HEK293 (cell line): ENCODE data around the gene GBP7.

ENCODE experiments used
- CTCF ChIA-PET: fragments of 350-600 bp; formaldehyde crosslinking; extraction: SDS; loops from one replicate; lab custom pipeline; 2021; ENCODE audit warnings: antibody characterized with exemption; lab: Yijun Ruan, JAX
- POLR2A ChIA-PET: fragments of 300-600 bp; formaldehyde crosslinking; extraction: SDS; loops from one replicate; lab custom pipeline; 2020; ENCODE audit warnings: antibody characterized with exemption, inconsistent platforms; lab: Yijun Ruan, JAX
- H3K27ac ChIP-seq: fragments of 200-500 bp; sonication (Bioruptor generic); 2 replicates; pipeline ENCODE4 v1.5.1; 2014; ENCODE audit warnings: low read depth, low read length, control low read depth, inconsistent platforms; ENCODE audit errors: extremely low read depth
- H3K36me3 ChIP-seq, 2 experiments: fragments of 200-500 bp in 1 of 2; sonication (Bioruptor generic) in 1 of 2; 1 replicate in 1 of 2; 2 replicates in 1 of 2; pipeline ENCODE4 v1.5.1; 2014 to 2017; ENCODE audit warnings: inconsistent platforms in 2 of 2, low read length in 2 of 2; ENCODE audit not compliant: control insufficient read depth in 2 of 2, insufficient read depth in 1 of 2
- H3K4me1 ChIP-seq: fragments of 200-500 bp; sonication (Bioruptor generic); 2 replicates; pipeline ENCODE4 v1.5.1; 2014; ENCODE audit warnings: mild to moderate bottlenecking, low read length, inconsistent platforms; ENCODE audit not compliant: control insufficient read depth, insufficient read depth
- H3K4me3 ChIP-seq: 2 replicates; pipeline ENCODE4 v1.5.1; 2011; ENCODE audit warnings: low read depth, mild to moderate bottlenecking, control low read depth, low read length, moderate library complexity
- H3K9me3 ChIP-seq: fragments of 200-500 bp; sonication (Bioruptor generic); 2 replicates; pipeline ENCODE4 v1.5.1; 2014; ENCODE audit warnings: low read depth, low read length, inconsistent platforms; ENCODE audit not compliant: control insufficient read depth, insufficient read depth
- GLI4 ChIP-seq: fragments of 450-650 bp; formaldehyde crosslinking; IDR thresholded peaks from 2 replicates; pipeline ENCODE4 v1.5.1; 2016; ENCODE audit warnings: missing biosample characterization, missing genetic modification characterization
- GLIS1 ChIP-seq: fragments of 450-650 bp; formaldehyde crosslinking; IDR thresholded peaks from 2 replicates; pipeline ENCODE4 v1.5.1; 2016; ENCODE audit warnings: missing biosample characterization, missing genetic modification characterization
- HOXC10 ChIP-seq: sonication (generic); formaldehyde crosslinking; IDR thresholded peaks from 2 replicates; pipeline ENCODE4 v1.8.1; 2023; ENCODE audit warnings: mild to moderate bottlenecking, missing genetic modification reagents
- RBAK ChIP-seq: fragments of 450-650 bp; formaldehyde crosslinking; IDR thresholded peaks from 2 replicates; pipeline ENCODE4 v1.5.1; 2016; ENCODE audit warnings: missing biosample characterization, missing genetic modification characterization
- SETDB1 ChIP-seq: IDR thresholded peaks from one replicate; pipeline ENCODE4 v1.6.1; 2017; ENCODE audit warnings: mild to moderate bottlenecking, low read length, moderate library complexity, mixed read lengths; ENCODE audit not compliant: insufficient read length
- ZBTB6 ChIP-seq: fragments of 450-650 bp; formaldehyde crosslinking; IDR thresholded peaks from 2 replicates; pipeline ENCODE4 v1.5.1; 2017; ENCODE audit warnings: missing biosample characterization, missing genetic modification characterization
- ZFP69B ChIP-seq: fragments of 450-650 bp; formaldehyde crosslinking; IDR thresholded peaks from 2 replicates; pipeline ENCODE4 v1.5.1; 2016; ENCODE audit warnings: missing biosample characterization, missing genetic modification characterization
- ZNF132 ChIP-seq: fragments of 450-650 bp; formaldehyde crosslinking; IDR thresholded peaks from 2 replicates; pipeline ENCODE4 v1.5.1; 2017; ENCODE audit warnings: missing biosample characterization, missing genetic modification characterization, borderline replicate concordance
- ZNF174 ChIP-seq: fragments of 450-650 bp; formaldehyde crosslinking; IDR thresholded peaks from 2 replicates; pipeline ENCODE4 v1.5.0; 2017; ENCODE audit warnings: missing biosample characterization, mild to moderate bottlenecking, missing genetic modification characterization
- ZNF274 ChIP-seq, 2 experiments: fragments of 200-500 bp in 1 of 2; fragments of 450-650 bp in 1 of 2; sonication (Bioruptor generic) in 1 of 2; formaldehyde crosslinking in 1 of 2; IDR thresholded peaks; 2 replicates each; pipeline versions ENCODE4 v1.5.1 to v1.6.1; 2014 to 2016; ENCODE audit warnings: borderline replicate concordance in 1 of 2, inconsistent platforms in 1 of 2, low read length in 1 of 2, missing biosample characterization in 1 of 2, missing genetic modification characterization in 1 of 2
- ZNF280C ChIP-seq: fragments of 450-650 bp; formaldehyde crosslinking; IDR thresholded peaks from 2 replicates; pipeline ENCODE4 v1.5.1; 2016; ENCODE audit warnings: missing biosample characterization, missing genetic modification characterization
- ZNF404 ChIP-seq: fragments of 450-650 bp; formaldehyde crosslinking; IDR thresholded peaks from 2 replicates; pipeline ENCODE4 v1.5.1; 2017; ENCODE audit warnings: missing biosample characterization, missing genetic modification characterization
- ZNF48 ChIP-seq: fragments of 450-650 bp; formaldehyde crosslinking; IDR thresholded peaks from 2 replicates; pipeline ENCODE4 v1.5.1; 2016; ENCODE audit warnings: missing biosample characterization, missing genetic modification characterization
- ZNF530 ChIP-seq: fragments of 450-650 bp; formaldehyde crosslinking; IDR thresholded peaks from 2 replicates; pipeline ENCODE4 v1.5.1; 2016; ENCODE audit warnings: low read depth, missing biosample characterization, missing genetic modification characterization
- ZNF692 ChIP-seq: fragments of 450-650 bp; formaldehyde crosslinking; IDR thresholded peaks from 2 replicates; pipeline ENCODE4 v1.5.1; 2016; ENCODE audit warnings: missing biosample characterization, missing genetic modification characterization
- TF ChIP-seq, protein P1 (sequence below): fragments of 450-650 bp; formaldehyde crosslinking; IDR thresholded peaks from 2 replicates; pipeline ENCODE4 v1.5.1; 2017; ENCODE audit warnings: missing biosample characterization, missing genetic modification characterization
- TF ChIP-seq, protein P2 (sequence below): fragments of 450-650 bp; formaldehyde crosslinking; IDR thresholded peaks from 2 replicates; pipeline ENCODE4 v1.5.1; 2016; ENCODE audit warnings: missing biosample characterization, missing genetic modification characterization
- TF ChIP-seq, protein P3 (sequence below): fragments of 450-650 bp; formaldehyde crosslinking; IDR thresholded peaks from 2 replicates; pipeline ENCODE4 v1.5.0; 2017; ENCODE audit warnings: missing biosample characterization, missing genetic modification characterization, borderline replicate concordance
- TF ChIP-seq, protein P4 (sequence below): fragments of 450-650 bp; formaldehyde crosslinking; IDR thresholded peaks from 2 replicates; pipeline ENCODE4 v1.5.1; 2016; ENCODE audit warnings: missing biosample characterization, missing genetic modification characterization

Gene GBP7

GRCh38 chr1:89104147-89104546 is 71.7 kb downstream of the GBP7 start:
- Histone ChIP-seq H3K4me3 (no peak overlapping the region), H3K36me3 (peaks cover 0 to under 1% of the 10 kb centered on the region in 2 experiments; a peak in 1 of 3 replicates), H3K9me3 (no peaks in the 10 kb centered on the region), H3K27ac (no peak overlapping the region), H3K4me1 (no peaks in the 10 kb centered on the region)
- ChIA-PET POLR2A (no interaction called here), CTCF (no interaction called here)
- no peak for TF ChIP-seq ZFP69B (tag by site-specific recombination)
- TF ChIP-seq RBAK: no peak
- TF ChIP-seq, protein P1, sequence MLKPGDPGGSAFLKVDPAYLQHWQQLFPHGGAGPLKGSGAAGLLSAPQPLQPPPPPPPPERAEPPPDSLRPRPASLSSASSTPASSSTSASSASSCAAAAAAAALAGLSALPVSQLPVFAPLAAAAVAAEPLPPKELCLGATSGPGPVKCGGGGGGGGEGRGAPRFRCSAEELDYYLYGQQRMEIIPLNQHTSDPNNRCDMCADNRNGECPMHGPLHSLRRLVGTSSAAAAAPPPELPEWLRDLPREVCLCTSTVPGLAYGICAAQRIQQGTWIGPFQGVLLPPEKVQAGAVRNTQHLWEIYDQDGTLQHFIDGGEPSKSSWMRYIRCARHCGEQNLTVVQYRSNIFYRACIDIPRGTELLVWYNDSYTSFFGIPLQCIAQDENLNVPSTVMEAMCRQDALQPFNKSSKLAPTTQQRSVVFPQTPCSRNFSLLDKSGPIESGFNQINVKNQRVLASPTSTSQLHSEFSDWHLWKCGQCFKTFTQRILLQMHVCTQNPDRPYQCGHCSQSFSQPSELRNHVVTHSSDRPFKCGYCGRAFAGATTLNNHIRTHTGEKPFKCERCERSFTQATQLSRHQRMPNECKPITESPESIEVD: no peak
- no peak for TF ChIP-seq ZNF274 (IDR thresholded peaks at IDR 0.05; ENCODE audit: low read length)
- no peak for TF ChIP-seq ZNF274 (tag by site-specific recombination; IDR thresholded peaks at IDR 0.05; ENCODE audit: borderline replicate concordance)
- TF ChIP-seq ZNF174: no peak
- no peak for TF ChIP-seq ZBTB6 (tag by site-specific recombination)
- TF ChIP-seq ZNF48 (tag by site-specific recombination): no peak
- TF ChIP-seq GLI4 (tag by site-specific recombination): no peak
- TF ChIP-seq ZNF132 (tag by site-specific recombination): no peak
- TF ChIP-seq, protein P2, sequence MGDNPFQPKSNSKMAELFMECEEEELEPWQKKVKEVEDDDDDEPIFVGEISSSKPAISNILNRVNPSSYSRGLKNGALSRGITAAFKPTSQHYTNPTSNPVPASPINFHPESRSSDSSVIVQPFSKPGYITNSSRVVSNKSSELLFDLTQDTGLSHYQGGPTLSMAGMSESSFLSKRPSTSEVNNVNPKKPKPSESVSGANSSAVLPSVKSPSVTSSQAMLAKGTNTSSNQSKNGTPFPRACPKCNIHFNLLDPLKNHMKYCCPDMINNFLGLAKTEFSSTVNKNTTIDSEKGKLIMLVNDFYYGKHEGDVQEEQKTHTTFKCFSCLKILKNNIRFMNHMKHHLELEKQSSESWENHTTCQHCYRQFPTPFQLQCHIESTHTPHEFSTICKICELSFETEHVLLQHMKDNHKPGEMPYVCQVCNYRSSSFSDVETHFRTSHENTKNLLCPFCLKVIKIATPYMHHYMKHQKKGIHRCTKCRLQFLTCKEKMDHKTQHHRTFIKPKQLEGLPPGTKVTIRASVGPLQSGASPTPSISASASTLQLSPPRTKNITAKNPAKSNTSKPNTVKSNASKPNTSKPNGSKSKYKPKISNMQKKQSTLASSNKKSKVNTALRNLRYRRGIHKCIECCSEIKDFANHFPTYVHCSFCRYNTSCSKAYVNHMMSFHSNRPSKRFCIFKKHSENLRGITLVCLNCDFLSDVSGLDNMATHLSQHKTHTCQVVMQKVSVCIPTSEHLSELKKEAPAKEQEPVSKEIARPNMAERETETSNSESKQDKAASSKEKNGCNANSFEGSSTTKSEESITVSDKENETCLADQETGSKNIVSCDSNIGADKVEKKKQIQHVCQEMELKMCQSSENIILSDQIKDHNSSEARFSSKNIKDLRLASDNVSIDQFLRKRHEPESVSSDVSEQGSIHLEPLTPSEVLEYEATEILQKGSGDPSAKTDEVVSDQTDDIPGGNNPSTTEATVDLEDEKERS (tag by site-specific recombination): no peak
- TF ChIP-seq ZNF692: no peak
- TF ChIP-seq SETDB1: no peak
- no peak for TF ChIP-seq GLIS1 (tag by site-specific recombination)
- TF ChIP-seq, protein P3, sequence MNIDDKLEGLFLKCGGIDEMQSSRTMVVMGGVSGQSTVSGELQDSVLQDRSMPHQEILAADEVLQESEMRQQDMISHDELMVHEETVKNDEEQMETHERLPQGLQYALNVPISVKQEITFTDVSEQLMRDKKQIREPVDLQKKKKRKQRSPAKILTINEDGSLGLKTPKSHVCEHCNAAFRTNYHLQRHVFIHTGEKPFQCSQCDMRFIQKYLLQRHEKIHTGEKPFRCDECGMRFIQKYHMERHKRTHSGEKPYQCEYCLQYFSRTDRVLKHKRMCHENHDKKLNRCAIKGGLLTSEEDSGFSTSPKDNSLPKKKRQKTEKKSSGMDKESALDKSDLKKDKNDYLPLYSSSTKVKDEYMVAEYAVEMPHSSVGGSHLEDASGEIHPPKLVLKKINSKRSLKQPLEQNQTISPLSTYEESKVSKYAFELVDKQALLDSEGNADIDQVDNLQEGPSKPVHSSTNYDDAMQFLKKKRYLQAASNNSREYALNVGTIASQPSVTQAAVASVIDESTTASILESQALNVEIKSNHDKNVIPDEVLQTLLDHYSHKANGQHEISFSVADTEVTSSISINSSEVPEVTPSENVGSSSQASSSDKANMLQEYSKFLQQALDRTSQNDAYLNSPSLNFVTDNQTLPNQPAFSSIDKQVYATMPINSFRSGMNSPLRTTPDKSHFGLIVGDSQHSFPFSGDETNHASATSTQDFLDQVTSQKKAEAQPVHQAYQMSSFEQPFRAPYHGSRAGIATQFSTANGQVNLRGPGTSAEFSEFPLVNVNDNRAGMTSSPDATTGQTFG (tag by site-specific recombination): no peak
- no peak for TF ChIP-seq ZNF404 (tag by site-specific recombination)
- TF ChIP-seq, protein P4, sequence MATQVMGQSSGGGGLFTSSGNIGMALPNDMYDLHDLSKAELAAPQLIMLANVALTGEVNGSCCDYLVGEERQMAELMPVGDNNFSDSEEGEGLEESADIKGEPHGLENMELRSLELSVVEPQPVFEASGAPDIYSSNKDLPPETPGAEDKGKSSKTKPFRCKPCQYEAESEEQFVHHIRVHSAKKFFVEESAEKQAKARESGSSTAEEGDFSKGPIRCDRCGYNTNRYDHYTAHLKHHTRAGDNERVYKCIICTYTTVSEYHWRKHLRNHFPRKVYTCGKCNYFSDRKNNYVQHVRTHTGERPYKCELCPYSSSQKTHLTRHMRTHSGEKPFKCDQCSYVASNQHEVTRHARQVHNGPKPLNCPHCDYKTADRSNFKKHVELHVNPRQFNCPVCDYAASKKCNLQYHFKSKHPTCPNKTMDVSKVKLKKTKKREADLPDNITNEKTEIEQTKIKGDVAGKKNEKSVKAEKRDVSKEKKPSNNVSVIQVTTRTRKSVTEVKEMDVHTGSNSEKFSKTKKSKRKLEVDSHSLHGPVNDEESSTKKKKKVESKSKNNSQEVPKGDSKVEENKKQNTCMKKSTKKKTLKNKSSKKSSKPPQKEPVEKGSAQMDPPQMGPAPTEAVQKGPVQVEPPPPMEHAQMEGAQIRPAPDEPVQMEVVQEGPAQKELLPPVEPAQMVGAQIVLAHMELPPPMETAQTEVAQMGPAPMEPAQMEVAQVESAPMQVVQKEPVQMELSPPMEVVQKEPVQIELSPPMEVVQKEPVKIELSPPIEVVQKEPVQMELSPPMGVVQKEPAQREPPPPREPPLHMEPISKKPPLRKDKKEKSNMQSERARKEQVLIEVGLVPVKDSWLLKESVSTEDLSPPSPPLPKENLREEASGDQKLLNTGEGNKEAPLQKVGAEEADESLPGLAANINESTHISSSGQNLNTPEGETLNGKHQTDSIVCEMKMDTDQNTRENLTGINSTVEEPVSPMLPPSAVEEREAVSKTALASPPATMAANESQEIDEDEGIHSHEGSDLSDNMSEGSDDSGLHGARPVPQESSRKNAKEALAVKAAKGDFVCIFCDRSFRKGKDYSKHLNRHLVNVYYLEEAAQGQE (tag by site-specific recombination): no peak
- no peak for TF ChIP-seq ZNF280C (tag by site-specific recombination)
- TF ChIP-seq HOXC10 (CRISPR knock-in tag): no peak
- no peak for TF ChIP-seq ZNF530
- TF ChIP-seq, all 188 proteins: peak for 0
